ENCODE results near the gene GPR18.

DNA sequence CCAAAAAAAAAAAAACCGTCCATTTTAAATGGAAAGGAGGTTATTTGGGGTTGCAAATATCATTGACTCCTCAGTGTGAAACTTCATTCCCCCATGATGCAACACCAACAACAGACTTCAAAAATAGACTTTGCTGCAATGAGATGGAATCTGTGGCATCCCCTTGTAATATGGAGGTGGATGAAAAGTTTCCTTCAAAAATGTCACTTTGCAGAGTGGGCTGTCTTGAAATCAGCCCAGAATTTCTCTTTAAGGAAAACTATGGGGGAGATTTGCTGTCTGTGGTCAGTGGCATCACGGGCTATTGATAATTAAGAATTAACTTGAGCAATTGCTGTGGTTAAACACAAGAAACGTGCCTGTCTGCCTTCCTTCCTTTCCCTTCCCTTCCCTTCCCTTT is 1.5 kb downstream of the GPR18 start:
- TF ChIP-seq, protein P1, sequence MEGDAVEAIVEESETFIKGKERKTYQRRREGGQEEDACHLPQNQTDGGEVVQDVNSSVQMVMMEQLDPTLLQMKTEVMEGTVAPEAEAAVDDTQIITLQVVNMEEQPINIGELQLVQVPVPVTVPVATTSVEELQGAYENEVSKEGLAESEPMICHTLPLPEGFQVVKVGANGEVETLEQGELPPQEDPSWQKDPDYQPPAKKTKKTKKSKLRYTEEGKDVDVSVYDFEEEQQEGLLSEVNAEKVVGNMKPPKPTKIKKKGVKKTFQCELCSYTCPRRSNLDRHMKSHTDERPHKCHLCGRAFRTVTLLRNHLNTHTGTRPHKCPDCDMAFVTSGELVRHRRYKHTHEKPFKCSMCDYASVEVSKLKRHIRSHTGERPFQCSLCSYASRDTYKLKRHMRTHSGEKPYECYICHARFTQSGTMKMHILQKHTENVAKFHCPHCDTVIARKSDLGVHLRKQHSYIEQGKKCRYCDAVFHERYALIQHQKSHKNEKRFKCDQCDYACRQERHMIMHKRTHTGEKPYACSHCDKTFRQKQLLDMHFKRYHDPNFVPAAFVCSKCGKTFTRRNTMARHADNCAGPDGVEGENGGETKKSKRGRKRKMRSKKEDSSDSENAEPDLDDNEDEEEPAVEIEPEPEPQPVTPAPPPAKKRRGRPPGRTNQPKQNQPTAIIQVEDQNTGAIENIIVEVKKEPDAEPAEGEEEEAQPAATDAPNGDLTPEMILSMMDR (IDR thresholded peaks at IDR 0.05), result no peak
- no peak for TF ChIP-seq POLR2AphosphoS5 (IDR thresholded peaks at IDR 0.05)
